HG02623 (cell line): ENCODE results near the gene CPNE9.

ENCODE experiments used
- ATAC-seq: cut with Tn5 transposase; IDR thresholded peaks from one replicate; pipeline ENCODE4 v1.9.1; 2021; ENCODE audit warnings: moderate library complexity; ENCODE audit not compliant: unreplicated experiment

CPNE9 gene

DNA sequence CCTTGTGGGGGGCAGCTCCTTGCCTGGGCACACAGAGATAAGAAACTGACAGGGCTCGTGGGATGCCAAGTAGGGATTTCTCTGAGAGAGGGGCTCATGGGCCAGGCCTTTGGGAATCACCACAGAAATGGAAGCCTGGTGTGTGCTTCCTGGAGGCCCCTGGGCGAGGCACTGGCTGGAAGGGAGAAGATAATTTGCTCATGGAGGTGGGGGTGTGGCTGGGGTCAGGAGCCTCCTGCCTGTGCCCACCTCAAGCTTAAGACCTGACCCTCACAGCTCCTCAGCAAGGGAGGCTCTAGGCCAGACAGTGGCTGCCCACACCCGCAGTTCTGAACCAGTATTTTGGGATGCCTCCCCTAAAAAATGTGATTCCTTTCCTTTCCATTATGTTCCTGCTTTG, 16.9 kb upstream of the CPNE9 start:
- ATAC-seq: no peak

DNA sequence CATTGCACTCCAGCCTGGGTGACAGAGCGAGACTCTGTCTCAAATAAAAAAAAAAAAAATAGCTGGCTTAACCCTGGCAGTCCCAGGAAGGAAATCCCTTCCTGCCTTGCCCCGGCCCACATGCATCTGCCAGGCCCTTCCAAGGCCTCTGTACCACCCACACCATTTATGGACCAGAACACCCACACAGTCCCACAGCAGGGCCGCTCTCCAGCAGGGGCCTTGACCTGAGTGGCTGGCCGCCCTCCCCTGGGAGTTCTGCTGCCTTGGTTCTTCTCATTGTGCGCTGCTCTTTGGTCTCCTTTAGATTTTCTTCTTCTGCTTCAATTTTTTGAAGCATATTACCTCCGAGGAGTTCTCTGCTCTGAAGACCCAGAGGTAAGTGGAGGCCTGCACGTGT, 16.1 kb upstream of the CPNE9 start:
- no peak for ATAC-seq

DNA sequence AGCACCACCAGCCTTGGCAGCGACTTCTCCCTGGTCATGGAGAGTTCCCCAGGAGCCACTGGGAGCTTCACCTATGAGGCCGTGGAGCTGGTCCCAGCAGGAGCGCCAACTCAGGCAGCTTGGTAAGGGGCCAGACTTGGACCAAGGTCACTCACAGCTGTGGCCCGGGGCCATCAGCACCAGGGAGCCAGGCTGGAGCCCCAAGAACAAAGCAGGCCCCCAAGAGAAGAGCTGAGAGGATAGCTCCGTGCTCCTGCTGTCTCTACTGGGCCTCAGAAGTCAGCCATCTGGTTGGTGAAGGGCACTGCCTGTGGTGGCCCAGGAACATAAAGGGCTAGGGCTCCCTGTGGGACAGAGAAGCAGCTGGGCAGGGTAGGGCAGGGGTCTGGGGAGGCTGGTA, 14.7 kb upstream of the CPNE9 start:
- no peak for ATAC-seq

DNA sequence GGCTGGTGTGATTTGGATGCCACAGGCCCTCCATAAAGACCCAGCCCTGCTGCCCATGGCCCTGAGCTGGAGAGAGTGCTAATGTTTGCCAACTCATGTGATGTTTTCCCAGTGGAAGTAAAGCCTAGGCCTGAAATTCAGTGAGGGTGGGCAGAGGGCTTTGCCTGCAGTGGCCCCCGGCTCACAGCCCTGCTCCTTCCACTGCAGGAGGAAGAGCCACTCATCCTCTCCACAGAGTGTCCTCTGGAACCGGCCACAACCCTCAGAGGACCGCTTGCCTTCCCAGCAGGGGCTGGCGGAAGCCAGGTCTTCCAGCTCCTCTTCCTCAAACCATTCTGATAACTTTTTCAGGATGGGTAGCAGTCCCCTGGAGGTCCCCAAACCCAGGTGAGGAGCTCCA, 13.9 kb upstream of the CPNE9 start:
- no peak for ATAC-seq

DNA sequence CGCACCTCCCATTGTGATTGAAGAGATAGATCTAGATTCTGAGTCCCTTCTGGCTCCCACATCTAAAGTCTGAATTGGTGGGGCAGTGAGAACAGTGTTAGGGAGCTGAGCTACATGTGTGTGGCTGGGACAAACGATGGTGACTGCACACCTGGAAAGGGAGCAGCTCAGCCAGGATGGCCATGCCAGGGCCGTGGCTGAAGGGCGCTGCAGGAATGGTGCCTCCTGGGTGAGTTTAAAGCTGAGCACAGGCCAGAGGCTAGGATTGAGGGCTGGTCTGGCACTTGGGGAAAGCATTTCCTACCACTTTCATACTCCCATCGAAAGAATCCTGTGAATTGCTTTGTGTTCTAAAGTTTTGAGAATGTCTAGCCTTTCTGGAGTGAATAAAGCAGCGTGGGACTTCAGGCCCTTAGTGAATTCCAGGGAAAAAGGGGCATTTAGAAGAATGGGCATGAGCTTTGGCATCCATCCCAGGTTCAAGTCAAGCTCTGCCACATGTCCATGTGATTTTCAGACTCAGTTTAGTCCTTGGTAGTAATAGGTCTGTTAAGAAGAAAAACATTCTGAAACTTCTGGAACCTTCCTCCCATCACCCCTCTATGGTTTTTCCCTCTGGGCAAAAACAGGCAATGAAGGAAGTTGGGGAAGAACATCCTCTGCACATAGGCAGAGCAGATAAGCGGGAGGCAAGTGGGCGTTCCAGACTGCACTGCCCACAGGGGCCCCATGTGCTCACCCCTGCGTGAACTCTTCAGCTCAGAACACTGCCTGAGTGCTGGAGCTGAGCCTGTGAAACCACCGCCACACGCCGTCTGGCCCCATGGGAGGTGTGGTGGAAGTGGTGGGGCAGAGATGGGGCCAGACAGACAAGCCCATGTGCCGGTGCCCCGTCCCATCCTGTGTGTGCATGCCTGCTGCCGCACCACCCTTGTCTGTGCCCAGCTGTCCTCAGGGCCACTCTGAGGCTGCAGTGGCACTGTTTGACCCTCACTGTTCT, 12.9 kb upstream of the CPNE9 start:
- ATAC-seq: peak; percentile 93

DNA sequence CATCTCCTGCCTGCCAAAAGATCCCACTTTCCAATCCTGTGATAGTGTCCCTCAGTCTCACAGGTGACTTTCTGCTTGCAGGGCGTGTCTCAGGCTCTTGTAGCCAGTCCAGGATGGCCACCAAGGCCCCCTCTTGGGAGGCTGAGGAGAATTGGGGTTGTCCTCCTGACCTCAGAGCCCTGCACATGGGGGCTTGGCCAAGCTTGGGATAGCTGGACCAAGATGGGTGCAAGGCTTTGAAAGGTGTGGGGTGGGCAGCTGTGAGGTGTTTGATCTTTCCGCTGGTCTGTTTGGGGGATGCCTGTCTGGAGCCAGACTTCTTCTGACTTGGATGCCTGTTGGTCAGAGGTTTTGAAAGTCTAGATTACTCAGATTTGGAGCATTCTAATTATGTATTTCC, 12.0 kb upstream of the CPNE9 start:
- ATAC-seq: no peak

DNA sequence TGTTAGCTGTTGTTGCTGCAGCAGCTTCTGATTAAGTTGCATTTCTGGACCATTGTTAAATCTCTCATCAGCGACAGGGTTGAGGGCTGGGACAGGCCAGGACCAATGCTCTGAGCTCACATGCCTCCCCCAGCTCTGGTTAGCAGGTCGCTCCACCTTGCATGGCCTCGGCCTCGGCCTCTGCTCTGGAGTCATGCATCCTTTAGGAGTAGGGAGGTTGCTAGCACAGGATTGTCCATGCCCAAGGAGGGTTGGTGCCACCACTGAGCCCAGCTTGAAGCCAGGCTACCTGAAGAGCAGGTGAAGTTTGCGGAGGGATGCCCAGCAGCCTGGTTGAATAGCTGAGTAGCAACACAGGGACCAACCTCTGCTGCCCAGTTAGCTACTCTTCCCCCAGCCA, 11.2 kb upstream of the CPNE9 start:
- ATAC-seq: no peak

DNA sequence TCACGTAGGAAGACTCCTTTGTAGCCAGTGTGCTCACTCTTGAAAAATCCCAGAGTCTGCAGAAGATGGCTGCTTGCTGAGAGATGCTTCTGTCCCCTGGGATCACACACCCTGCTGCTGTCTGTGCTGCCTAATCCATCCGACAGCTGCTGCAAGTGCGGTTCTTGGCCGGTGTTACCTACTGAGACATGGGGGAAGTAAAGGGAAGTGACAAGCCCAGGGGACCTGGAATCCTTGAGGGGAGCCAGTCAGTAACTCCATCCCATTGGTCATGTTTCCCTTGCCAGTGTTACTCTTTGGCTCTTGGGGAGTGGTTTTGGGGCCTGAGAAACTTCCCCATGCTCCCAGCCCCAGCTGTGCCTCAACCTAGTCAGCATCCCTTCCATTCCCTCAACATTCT, 8.3 kb upstream of the CPNE9 start:
- no peak for ATAC-seq

DNA sequence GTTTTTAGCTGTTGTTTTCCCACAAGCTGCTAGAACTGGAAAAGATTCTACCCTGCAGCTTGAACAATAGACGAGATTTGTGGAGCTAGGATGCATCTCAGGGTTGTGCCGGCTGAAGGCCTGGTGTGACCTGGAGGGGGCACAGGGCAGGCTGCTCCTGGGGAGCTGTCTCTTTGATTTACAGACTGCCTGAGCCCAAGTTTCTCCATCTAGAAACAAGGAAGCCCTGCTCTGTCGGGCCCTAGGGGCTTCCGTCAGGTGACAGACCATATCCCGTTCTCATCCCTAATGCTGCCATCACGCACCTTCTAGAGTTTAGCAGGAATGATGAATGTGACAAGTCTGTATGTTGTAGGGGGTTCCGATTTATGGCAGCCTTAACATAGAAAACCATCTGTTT, 7.9 kb upstream of the CPNE9 start:
- no peak for ATAC-seq

DNA sequence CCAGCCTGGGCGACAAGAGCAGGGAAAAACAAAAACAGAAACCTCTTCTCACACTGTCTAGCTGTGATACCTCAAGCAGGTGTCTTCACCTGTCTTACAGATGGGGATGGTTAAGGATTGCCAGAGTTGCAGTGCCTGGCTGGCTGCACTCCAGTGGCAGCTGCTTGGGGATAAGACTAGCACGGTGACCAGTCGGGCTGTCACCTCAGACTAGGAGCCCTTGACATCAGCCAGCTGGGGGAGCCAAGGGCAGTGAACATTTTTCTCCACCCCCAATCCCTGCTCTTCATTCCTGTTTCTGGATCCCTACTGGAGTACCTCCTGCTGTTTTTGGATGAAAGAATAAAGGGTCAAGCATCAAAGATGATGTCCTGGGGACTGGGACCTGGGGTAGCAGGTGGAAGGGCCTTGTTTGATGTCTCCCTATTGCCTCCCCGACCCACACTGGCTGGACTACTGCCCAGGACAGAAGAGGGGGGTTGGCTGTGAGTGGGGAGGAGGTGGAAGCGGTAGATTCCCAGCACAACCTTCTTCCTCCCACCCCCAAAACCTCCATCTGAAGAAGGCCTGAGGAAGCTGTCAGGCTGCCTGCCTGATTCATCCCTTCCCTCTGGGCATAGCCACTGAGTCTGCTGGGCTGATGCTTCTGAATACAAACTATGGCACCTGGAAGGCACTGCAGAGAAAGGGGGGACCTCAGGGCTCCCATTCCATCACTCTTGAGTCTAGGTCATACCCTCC, 7.0 kb upstream of the CPNE9 start:
- ATAC-seq: no peak

DNA sequence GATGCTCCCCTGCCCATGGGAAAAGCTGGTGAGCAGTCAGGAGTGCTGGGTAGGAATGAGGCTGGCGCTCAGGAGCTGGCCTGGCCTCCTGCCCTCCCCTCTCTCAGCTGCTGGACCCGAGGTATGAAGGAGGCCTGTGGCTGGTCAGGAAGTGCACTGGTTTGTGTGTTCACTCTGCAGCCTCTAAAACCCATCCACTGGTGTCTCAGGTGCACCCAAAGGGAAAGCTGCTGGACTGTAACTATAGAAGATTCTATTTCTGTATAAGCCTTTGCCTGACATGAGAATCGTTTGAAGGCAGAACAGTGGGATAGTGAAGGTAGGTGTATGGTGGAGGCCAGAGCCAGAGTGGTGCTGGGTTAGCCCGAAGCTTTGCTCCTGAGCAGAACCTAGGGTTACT, 5.7 kb upstream of the CPNE9 start:
- no peak for ATAC-seq

DNA sequence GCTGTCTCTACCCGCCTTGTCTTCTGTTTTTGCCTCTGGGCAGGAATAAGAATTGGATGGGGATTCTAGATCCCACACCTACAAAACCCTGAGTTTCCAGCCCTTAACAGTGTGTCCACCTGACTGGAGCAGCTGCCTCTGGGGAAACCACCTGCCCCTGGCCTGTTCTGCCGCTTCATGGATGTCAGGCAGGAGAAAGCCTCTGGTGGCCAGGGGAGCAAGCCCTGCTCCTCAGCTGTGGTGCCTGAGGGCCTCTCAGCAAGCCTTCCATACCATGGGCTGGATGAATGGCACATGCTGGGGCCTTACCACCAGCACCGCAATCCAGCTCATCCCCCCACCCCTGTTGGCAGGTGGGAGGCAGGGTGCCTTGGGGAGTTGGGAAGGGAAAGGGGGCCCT, 5.3 kb upstream of the CPNE9 start:
- ATAC-seq: no peak

DNA sequence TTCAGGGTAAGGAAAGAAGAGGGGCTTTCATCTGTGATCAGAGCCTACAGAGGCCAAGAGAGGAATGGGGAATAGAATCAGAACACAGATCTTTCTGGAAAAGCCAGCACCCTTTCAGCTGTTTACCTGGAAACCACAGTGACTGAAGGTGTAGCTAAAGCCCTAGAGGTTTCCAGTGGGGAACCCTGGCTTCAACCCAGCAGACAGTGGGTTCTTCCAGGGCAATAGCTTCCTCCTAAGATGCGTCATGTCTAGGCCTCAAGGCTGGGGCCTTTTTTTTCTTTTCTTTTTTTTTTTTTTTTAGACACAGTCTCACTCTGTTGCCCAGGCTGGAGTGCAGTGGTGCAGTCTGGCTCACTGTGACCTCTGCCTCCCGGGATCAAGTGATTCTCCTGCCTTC, 3.1 kb upstream of the CPNE9 start:
- no peak for ATAC-seq

DNA sequence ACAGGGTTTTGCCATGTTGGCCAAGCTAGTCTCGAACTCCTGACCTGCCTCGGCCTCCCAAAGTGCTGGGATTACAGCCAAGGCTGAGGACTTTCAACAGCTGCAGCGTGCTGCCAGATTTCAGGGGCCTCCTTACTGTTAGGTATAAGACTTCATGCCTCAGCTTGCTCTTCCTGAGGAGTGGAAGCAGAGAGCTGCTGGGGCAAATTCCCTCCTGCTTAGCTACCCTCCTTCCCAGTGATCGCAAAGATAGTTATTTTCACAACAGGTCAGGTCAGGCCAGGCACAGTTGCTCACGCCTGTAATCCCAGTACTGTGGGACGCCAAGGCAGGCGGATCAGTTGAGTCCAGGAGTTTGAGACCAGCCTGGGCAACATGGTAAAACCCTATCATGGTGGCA, 2.6 kb upstream of the CPNE9 start:
- no peak for ATAC-seq

DNA sequence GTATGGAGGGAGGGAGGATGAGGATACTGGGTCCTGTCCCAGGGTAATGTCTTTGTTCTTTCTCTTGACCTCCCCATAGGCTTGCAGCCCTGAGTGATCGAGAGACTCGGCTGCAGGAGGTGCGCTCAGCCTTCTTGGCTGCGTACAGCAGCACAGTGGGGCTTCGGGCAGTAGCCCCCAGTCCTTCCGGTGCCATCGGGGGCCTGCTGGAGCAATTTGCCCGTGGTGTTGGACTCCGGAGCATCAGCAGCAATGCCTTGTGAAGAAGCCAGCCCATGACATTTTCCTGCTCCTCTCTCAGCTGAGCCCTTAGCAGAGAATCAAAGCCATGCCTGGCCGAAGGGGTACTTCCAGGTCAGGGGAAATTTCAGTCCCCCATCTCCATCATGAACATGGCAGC, 1.9 kb upstream of the CPNE9 start:
- no peak for ATAC-seq

DNA sequence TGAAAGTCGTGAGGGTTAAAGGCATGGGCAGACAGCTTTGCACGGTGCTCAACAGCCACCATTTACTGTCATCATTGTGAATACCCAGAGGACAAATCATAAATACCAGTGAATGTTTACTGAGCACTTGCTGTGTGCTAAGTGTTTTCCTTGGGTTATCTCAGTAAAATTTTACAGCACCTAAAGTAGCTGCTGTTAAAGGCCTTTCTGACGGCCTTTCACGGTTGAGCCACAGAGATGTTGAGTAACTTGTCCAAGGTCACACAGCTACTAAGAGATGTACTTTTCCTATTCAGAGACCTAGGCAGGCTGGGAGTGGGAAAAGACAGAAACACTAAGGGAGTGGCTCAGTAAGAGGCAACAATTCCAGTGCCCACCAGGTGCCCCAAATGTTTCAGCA, 393 bp upstream of the CPNE9 start:
- no peak for ATAC-seq

DNA sequence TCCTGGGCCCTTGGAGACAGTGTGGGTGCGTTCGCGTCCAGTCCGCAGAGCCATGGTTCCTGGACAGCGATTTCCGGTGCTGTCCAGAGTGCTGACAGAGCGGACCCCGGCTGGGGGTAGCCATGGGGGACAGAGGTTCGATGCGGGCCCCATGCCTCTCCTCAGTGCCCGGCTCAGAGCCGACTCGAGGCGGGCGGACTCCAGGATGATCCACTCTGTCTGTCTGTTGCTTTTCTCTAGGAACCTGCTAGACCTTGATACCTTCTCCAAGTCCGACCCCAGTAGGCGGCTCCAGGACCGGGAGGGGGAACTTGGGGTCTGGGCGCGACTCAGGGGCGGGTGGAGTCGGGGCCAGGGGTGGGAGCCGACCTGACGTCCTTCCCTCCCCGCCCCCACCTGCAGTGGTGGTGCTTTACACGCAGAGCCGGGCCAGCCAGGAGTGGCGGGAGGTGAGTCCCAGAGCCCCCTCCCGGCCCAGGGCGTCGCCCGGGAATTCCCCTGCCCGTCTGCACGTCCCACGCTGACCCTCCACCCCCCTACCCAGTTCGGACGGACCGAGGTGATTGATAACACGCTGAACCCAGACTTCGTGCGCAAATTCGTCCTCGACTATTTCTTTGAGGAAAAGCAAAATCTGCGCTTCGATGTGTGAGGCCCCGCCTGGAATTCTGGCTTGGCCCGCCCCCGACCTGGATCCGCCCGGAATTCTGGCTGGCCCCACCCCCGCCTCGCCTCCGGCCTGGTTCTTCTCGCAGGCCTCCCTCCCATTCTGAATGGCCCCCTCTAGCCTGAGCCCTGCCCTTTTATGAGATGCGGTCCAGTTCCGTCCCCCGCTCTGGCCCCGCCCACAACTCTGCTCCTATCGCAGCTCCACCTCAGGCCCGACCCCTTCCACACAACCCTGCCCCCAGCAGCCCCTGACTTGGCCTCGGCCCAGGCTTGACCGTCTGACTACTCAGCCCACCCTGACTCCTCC, 1.0 kb downstream of the CPNE9 start:
- ATAC-seq: no peak

DNA sequence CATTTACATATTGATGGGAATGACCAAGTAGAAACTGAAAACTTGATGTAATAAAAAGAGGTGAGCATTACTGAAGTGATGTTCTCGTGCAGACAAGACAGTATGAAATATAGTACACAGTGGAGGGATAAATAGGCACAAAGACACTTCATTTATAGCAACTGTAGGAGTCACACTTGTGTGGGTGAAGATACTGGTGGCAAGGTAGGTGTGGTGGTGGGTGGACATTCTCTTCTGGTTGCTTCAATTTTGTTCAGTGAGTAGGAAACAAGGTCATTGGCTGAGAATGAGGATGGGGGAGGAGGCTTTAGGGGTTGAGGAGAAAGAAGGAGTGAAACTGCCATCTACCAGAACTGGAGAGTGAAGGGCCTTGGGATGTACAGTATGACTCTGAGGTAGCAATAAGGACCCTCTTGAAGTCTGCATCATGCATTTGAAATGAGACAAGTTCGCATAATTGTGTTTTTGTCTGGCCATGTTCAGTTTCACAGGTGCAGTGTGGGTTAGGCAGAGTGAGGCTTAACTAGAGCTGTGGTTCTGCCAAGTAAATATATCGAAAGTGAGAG, 6.6 kb downstream of the CPNE9 start:
- ATAC-seq: no peak

DNA sequence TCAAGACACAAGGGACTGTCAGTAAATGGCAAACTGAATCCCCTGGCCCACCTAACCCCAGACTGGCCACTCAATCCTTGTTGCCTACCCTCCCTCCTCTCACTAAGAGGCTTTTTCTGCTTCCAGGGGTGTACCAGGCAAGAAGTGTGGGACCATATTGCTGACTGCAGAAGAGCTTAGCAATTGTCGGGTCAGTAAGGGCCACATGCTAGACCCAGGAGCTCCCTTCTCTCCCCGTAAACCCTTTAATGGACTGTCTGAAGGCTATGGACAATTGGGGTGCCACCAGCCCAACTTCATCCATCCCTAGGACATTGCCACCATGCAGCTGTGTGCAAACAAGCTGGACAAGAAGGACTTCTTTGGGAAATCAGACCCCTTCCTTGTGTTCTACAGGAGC, 8.8 kb downstream of the CPNE9 start:
- ATAC-seq: no peak

DNA sequence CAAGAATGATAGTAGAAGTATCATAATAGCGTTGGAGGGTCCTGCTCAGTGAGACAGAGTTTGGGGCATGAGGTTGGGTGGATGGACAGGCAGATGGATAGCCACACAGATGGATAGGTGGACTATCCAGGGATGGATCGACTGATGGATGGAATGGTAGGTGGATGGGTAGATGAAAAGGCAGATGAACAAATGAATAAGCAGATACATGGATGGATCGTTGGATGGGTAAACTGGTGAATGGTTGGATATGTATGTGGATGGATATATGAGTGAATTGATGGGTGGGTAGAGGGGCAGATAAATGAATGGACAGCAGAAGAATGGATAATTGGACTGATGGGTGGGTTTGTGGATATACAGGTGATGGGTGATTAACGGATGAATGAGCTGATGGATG, 9.5 kb downstream of the CPNE9 start:
- no peak for ATAC-seq

DNA sequence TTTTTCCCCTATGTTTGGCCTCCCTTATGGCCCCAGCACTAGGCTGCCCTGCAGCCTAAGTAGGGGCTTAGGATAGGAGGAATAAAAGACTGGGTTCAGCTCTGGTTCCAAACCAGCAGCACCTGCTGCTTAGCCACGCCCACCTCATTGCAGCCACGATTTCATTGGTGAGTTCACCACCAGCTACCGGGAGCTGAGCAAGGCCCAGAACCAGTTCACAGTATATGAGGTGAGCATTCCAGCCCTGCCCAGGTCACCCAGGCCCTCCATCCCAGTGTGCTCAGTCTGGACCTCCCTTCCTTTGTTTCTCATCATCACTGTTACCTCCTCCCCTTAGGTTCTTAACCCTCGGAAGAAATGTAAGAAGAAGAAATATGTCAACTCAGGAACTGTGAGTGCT, 11.5 kb downstream of the CPNE9 start:
- no peak for ATAC-seq
